ENCODE data around the gene HYCC2.

DNA sequence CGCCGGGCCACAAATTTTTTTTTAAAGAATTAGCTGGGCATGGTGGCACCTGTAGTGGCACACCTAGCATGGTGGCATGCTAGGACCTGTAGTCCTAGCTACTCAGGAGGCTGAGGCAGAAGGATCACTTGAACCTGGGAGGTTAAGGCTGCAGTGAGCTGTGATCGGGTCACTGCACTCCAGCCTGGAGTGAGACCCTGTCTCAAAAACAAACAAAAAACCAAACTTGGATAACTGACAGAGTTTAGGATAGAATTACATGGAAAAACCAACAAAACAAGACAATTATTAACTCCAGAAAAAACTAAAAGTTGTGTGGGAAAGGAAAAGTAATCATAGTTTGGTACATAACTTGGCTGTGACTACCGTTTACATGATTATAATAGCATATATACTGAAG is 42.9 kb upstream of the HYCC2 start:
- TF ChIP-seq, protein P1, sequence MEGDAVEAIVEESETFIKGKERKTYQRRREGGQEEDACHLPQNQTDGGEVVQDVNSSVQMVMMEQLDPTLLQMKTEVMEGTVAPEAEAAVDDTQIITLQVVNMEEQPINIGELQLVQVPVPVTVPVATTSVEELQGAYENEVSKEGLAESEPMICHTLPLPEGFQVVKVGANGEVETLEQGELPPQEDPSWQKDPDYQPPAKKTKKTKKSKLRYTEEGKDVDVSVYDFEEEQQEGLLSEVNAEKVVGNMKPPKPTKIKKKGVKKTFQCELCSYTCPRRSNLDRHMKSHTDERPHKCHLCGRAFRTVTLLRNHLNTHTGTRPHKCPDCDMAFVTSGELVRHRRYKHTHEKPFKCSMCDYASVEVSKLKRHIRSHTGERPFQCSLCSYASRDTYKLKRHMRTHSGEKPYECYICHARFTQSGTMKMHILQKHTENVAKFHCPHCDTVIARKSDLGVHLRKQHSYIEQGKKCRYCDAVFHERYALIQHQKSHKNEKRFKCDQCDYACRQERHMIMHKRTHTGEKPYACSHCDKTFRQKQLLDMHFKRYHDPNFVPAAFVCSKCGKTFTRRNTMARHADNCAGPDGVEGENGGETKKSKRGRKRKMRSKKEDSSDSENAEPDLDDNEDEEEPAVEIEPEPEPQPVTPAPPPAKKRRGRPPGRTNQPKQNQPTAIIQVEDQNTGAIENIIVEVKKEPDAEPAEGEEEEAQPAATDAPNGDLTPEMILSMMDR (IDR thresholded peaks at IDR 0.05), result no peak
- TF ChIP-seq POLR2A (IDR thresholded peaks at IDR 0.05), result no peak
